GM18861 (cell line): ENCODE data around the gene NDC1.
"Not testable (repeated sequence)": the region's sequence is repeated elsewhere in the genome, so short reads cannot be mapped to it uniquely, and the experiment has no call there.

Experiments
- ATAC-seq: cut with Tn5 transposase; IDR thresholded peaks from one replicate; pipeline ENCODE4 v1.9.1; 2021; ENCODE audit not compliant: unreplicated experiment

NDC1 gene

GRCh38 chr1:53766194-53766742 lies 71.8 kb downstream of the NDC1 start:
- no peak for ATAC-seq

GRCh38 chr1:53765657-53766056 lies 72.4 kb downstream of the NDC1 start:
- ATAC-seq, result no peak

GRCh38 chr1:53763911-53764310 lies 74.2 kb downstream of the NDC1 start:
- no peak for ATAC-seq

GRCh38 chr1:53763461-53763860 lies 74.6 kb downstream of the NDC1 start:
- no peak for ATAC-seq

- ATAC-seq, result not testable (repeated sequence)
These were observed 77.6 kb downstream of the NDC1 start for GRCh38 chr1:53760497-53760896.

- ATAC-seq, result no peak
These were observed 82.2 kb downstream of the NDC1 start for GRCh38 chr1:53755874-53756273.

- ATAC-seq, result no peak
These were observed 83.4 kb downstream of the NDC1 start for GRCh38 chr1:53754484-53755312.

GRCh38 chr1:53752281-53752680 lies 85.8 kb downstream of the NDC1 start:
- ATAC-seq, result no peak

- no peak for ATAC-seq
These were observed 90.3 kb downstream of the NDC1 start for GRCh38 chr1:53747841-53748240.

GRCh38 chr1:53740621-53741105 lies 97.4 kb downstream of the NDC1 start:
- no peak for ATAC-seq

GRCh38 chr1:53739109-53739681 lies 98.9 kb downstream of the NDC1 start, which contains the start of gene GLIS1:
Gene GLIS1 (minus strand): TSS chr1:53739164. CDS start chr1:53738064, 1,100 bp downstream.
- peak; percentile 84 for ATAC-seq

- ATAC-seq, result no peak
These were observed 99.6 kb downstream of the NDC1 start for GRCh38 chr1:53738205-53739108.

- ATAC-seq, result no peak
These were observed 100.4 kb downstream of the NDC1 start for GRCh38 chr1:53737648-53738204.

- ATAC-seq, result no peak
These were observed 101.8 kb downstream of the NDC1 start for GRCh38 chr1:53736290-53736689.

- no peak for ATAC-seq
These were observed 102.4 kb downstream of the NDC1 start for GRCh38 chr1:53735681-53736080.

GRCh38 chr1:53735261-53735660 lies 102.8 kb downstream of the NDC1 start:
- no peak for ATAC-seq

- ATAC-seq, result no peak
These were observed 103.4 kb downstream of the NDC1 start for GRCh38 chr1:53734650-53735211.

- no peak for ATAC-seq
These were observed 104.0 kb downstream of the NDC1 start for GRCh38 chr1:53733975-53734649.

GRCh38 chr1:53733447-53733931 lies 104.6 kb downstream of the NDC1 start:
- ATAC-seq, result no peak

- no peak for ATAC-seq
These were observed 105.2 kb downstream of the NDC1 start for GRCh38 chr1:53732912-53733317.
